H1 (cell line): ENCODE data around the gene APOBEC3C. TPM values are rescaled to one million over a fixed set of nuclear protein-coding genes. Genes with fewer than 3 reads are reported as not detected.

ENCODE experiments used
- polyA plus RNA-seq, 7 experiments: library from polyadenylated mRNA; depleted of rRNA in 3 of 7; stranded (reverse) in 5 of 7; unstranded in 2 of 7; fragments of >200 nt in 5 of 7; fragments of 200-250 nt in 2 of 7; gene quantifications; 1 replicate in 5 of 7; 2 replicates in 1 of 7; 4 replicates in 1 of 7; pipeline versions ENCODE4 v1.2.1 to v1.2.3, GENCODE V29; 2011 to 2013; ENCODE audit warnings: missing spikeins in 2 of 7, mixed read lengths in 2 of 7
- total RNA-seq: library from RNA; stranded (reverse); fragmentation: NEBNext Ultra II Directional; extraction: Animal tissue kit (Norgen Biotek cat#: 25700); gene quantifications from 2 replicates; pipeline ENCODE4 v1.2.1, GENCODE V29; 2021

The APOBEC3C gene
- total and polyA plus RNA-seq, 2 of the 8 experiments (the other 6 are each of a cell fraction or from before 2014, with no cell fraction given), result 20.3 to 23.3 TPM

Other genes with a start within 250 kb of the APOBEC3C start
- gene DNAL4, start 220.1 kb upstream of the APOBEC3C start, total RNA-seq, result 7.8 and 8.8 TPM in 2 replicates
- 14.0 and 23.4 TPM in 2 replicates for gene DNAL4, start 220.1 kb upstream of the APOBEC3C start, polyA plus RNA-seq (2011; rRNA removed)
- 5.8 and 6.4 TPM in 2 replicates for gene NPTXR, start 170.2 kb upstream of the APOBEC3C start, total RNA-seq
- 3.7 and 4.9 TPM in 2 replicates for gene NPTXR, start 170.2 kb upstream of the APOBEC3C start, polyA plus RNA-seq (2011; rRNA removed)
- gene CBX6, start 142.0 kb upstream of the APOBEC3C start, total RNA-seq, result 27.5 and 28.2 TPM in 2 replicates
- 10.6 and 11.7 TPM in 2 replicates for gene CBX6, start 142.0 kb upstream of the APOBEC3C start, polyA plus RNA-seq (2011; rRNA removed)
- gene APOBEC3A, start 56.6 kb upstream of the APOBEC3C start, total RNA-seq, result not detected in 2 replicates
- gene APOBEC3A, start 56.6 kb upstream of the APOBEC3C start, polyA plus RNA-seq (2011; rRNA removed), result not detected in 2 replicates
- gene APOBEC3B, start 31.9 kb upstream of the APOBEC3C start, total RNA-seq, result 14.2 and 16.3 TPM in 2 replicates
- 43.3 and 74.9 TPM in 2 replicates for gene APOBEC3B, start 31.9 kb upstream of the APOBEC3C start, polyA plus RNA-seq (2011; rRNA removed)
- gene APOBEC3D, start 6.9 kb downstream of the APOBEC3C start, total RNA-seq, result 5.5 and 7.2 TPM in 2 replicates
- 2.2 and 4.3 TPM in 2 replicates for gene APOBEC3D, start 6.9 kb downstream of the APOBEC3C start, polyA plus RNA-seq (2011; rRNA removed)
- gene APOBEC3F, start 26.6 kb downstream of the APOBEC3C start, total RNA-seq, result 7.3 and 9.7 TPM in 2 replicates
- gene APOBEC3F, start 26.6 kb downstream of the APOBEC3C start, polyA plus RNA-seq (2011; rRNA removed), result 4.0 and 5.5 TPM in 2 replicates
- gene APOBEC3G, start 63.0 kb downstream of the APOBEC3C start, total RNA-seq, result 0.94 and 2.0 TPM in 2 replicates
- gene APOBEC3G, start 63.0 kb downstream of the APOBEC3C start, polyA plus RNA-seq (2011; rRNA removed), result 1.7 and 2.5 TPM in 2 replicates
- 0.47 and 0.48 TPM in 2 replicates for gene APOBEC3H, start 83.0 kb downstream of the APOBEC3C start, total RNA-seq
- gene APOBEC3H, start 83.0 kb downstream of the APOBEC3C start, polyA plus RNA-seq (2011; rRNA removed), result 0.52 and 0.56 TPM in 2 replicates
- 8.7 TPM in 2 replicates for gene CBX7, start 138.4 kb downstream of the APOBEC3C start, total RNA-seq
- gene CBX7, start 138.4 kb downstream of the APOBEC3C start, polyA plus RNA-seq (2011; rRNA removed), result 6.9 and 12.3 TPM in 2 replicates
- 8.5 and 9.6 TPM in 2 replicates for gene PDGFB, start 230.7 kb downstream of the APOBEC3C start, total RNA-seq
- 3.9 and 5.5 TPM in 2 replicates for gene PDGFB, start 230.7 kb downstream of the APOBEC3C start, polyA plus RNA-seq (2011; rRNA removed)